GM21825 (cell line): Measurements from ENCODE around the gene CSTF3.
"Not testable (repeated sequence)": the region's sequence is repeated elsewhere in the genome, so short reads cannot be mapped to it uniquely, and the experiment has no call there.

ENCODE experiments used
- ATAC-seq: cut with Tn5 transposase; IDR thresholded peaks from one replicate; pipeline ENCODE4 v1.9.1; 2021; ENCODE audit warnings: mild to moderate bottlenecking, moderate library complexity; ENCODE audit not compliant: unreplicated experiment

Gene CSTF3

DNA sequence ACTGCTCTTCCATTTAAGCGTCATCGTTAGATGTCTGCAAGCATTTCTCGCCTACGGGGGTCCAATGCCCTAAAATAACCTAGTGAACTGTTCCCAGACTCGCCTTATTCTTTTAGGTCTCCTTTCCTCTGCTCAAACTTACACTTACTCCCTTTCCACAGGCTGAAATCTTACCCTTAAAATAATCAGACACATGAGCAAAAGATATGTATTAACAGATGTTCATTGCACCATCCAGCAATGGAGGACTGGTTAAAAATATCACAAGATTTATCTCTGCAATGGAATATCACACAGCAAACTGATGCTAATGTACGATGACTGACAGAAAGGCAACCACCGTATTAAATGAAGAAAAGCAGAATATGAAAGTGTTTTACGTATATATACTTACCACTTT, 1.6 kb upstream of the CSTF3 start:
- no peak for ATAC-seq

GRCh38 chr11:33160587-33160986, 693 bp downstream of the CSTF3 start:
- ATAC-seq, result no peak

DNA sequence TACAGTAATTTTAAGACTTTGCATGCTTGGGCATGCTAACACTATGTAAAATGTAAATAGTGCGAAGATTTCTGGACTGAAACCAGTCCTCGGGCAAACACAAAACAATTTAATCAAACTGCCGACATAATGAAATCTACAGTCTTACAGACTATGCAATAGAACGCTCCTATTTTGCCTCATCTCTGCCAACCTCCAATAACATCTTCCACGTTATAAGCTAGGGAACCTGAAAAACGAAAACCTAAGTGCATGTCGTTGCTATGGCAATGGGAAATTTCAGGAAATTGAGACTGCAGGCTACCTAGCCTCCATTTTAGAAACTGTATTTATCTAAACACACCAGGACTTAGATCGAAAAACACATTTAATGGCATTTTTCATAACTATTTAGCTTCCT, 1.1 kb downstream of the CSTF3 start:
- ATAC-seq, result no peak

- not testable (repeated sequence) for ATAC-seq
Measured at GRCh38 chr11:33159378-33159867, 1.9 kb downstream of the CSTF3 start.

GRCh38 chr11:33158596-33159275, 2.5 kb downstream of the CSTF3 start:
- no peak for ATAC-seq

GRCh38 chr11:33157103-33158027, 3.9 kb downstream of the CSTF3 start:
- no peak for ATAC-seq

GRCh38 chr11:33151399-33151798, 9.9 kb downstream of the CSTF3 start:
- no peak for ATAC-seq

DNA sequence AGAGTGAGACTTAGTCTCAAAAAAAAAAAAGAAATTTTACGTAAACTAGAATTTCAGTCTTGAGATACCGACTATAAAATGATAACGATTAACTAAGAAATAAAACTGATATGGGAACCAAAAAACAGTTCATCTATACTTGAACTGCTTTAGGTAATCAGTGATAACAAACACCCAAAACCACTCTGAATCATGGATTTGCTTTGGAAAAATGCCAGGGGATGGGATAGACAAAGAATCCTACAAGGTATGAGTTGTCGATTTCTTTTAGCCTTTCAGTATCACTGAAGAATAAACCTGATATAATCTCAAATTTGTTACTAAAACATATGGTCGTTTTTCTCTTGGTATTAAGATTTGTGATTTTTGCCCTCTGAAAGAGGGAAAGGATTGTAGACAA, 13.7 kb downstream of the CSTF3 start:
- no peak for ATAC-seq

DNA sequence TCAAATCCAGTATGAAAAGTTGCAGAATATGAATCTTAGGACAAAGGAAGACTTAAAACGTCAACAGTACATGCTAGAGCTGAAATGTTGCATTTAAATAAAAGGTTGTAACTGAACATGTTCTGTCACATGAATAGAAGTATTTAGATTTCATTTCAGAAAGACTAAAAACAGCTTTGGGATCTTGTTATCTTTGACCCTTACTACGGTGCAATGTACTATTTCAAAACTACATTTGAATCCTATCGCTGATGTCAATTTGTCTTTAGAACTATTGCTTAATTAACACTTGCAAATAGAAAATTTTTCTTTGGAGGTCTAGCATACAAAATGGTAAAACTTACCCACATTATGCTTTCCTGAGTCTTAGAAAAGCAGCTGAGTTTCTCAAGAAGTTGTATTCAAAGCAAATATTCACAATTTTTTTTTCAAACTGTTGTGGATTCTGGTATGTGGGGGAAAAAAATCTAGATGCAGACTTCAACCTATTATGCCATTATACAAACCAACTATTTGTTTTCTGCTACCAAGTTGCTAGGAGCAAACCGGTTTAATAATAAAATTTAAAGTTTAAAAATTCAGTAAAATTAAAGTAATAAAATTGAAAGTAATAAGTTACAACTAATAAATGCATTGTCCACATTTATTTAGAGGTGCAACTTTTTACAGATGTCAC, 25.4 kb downstream of the CSTF3 start:
- no peak for ATAC-seq

- no peak for ATAC-seq
Measured at GRCh38 chr11:33135216-33135615, 26.1 kb downstream of the CSTF3 start.

- no peak for ATAC-seq
Measured at GRCh38 chr11:33134276-33134675, 27.0 kb downstream of the CSTF3 start.

- ATAC-seq, result no peak
Measured at GRCh38 chr11:33133761-33134160, 27.5 kb downstream of the CSTF3 start.

DNA sequence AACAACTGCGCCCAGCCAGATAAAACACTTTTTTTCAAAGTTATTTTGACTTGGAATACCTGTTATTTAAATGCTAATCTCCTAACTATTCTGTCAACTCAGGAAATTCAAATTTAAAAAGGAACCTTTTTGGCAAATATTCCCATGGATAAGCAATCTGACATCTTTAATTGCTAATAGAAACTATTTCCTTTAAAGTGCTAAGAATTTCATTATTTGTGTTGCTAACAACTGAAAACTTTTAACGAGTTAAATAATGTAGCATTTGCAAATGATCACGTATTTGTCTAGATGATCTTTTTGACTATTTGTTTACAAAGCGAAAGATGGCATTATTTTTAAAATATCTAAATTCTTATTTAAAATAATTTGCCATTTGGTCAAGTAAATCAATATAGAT, 28.8 kb downstream of the CSTF3 start:
- ATAC-seq, result no peak

DNA sequence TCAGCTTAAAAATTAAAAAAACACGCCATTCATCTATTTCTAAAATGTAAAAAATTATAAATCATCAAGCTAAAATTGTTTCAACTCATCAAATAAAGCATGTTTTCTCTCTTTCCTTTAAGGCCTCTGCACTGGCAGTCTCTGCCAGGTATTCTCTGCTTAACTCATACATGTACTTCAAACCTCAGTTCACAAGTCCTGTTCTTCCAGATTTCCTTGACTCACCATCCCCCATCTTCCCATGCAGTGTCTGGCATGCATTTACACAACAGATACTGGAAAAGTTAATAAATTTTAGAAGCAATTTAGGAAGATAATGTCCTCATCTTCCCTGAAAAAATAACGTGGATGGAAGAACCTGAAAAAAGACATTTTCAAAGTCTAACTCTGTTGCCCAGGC, 32.5 kb downstream of the CSTF3 start:
- no peak for ATAC-seq

- no peak for ATAC-seq
Measured at GRCh38 chr11:33125611-33126010, 35.7 kb downstream of the CSTF3 start.

- no peak for ATAC-seq
Measured at GRCh38 chr11:33125025-33125424, 36.3 kb downstream of the CSTF3 start.

- ATAC-seq, result not testable (repeated sequence)
Measured at GRCh38 chr11:33122696-33123095, 38.6 kb downstream of the CSTF3 start.

DNA sequence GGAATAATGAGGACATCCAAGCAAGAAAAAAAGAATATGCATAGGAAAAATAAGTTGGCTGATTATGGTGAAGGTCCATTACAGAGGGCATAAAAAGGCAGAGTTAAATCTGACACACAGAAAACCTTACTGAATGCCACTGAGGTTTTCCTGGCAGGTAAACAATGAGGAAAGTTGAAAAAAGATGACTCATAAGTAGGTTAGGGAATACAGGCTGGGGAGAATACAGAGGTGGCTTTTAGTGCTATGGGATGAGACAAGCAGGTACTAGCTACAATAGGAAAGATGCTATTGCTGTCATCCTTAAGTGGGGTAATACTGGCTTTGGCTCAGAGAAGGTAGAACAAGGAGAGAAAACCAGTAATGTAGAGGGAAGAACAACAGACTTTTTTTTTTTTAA, 44.7 kb downstream of the CSTF3 start:
- ATAC-seq, result no peak

DNA sequence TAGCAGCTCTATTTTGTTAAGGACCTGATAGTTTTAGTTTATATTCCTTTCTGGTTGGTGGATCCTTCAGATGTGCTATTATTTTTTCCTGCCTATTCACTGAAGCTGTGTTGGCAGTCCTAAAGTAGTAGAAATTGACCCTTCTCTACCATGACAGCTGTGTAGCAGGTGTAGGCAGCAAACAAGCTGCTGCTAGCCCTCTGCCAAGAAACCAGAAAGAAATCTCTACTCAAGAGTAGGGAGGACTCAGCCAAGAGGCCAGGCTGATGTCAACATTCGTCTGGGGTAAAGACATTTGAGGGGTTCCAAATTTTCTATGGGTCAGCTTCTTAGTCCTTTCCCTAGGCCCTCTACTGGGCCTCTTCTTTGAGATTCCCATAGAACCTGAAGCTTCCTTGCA, 51.2 kb downstream of the CSTF3 start:
- no peak for ATAC-seq

- no peak for ATAC-seq
Measured at GRCh38 chr11:33109294-33109895, 51.9 kb downstream of the CSTF3 start.

GRCh38 chr11:33103836-33104235, 57.4 kb downstream of the CSTF3 start:
- no peak for ATAC-seq
